WTC11 (cell line): ENCODE results near the gene BMS1. TPM values are rescaled to one million over a fixed set of nuclear protein-coding genes. Genes with fewer than 3 reads are reported as not detected.
A peak's percentile ranks its signal among the peaks of the same experiment; 100 is the strongest.

Experiments
- ATAC-seq: fragments of 200-7000 bp; cut with Tn5 transposase; 2 replicates; pipeline ENCODE4 v1.10.0; 2021; ENCODE audit warnings: mild to moderate bottlenecking, moderate library complexity
- CTCF ChIA-PET: fragments of 300-600 bp; sonication (Branson Sonifier 250); formaldehyde crosslinking; loops from one replicate; lab custom pipeline; 2021; ENCODE audit warnings: antibody characterized with exemption; lab: Charles Lee
- POLR2A ChIA-PET: fragments of 350-600 bp; sonication (Branson Sonifier 250); formaldehyde crosslinking; loops from one replicate; lab custom pipeline; 2021; ENCODE audit warnings: antibody characterized with exemption; lab: Charles Lee
- DNase-seq: peaks from one replicate; pipeline ENCODE4 v3.0.0; 2021; ENCODE audit warnings: low spot score
- H3K27ac Mint-ChIP-seq: 2 replicates; pipeline ENCODE4 v1.8.0; 2021; ENCODE audit warnings: mixed read lengths
- H3K27me3 Mint-ChIP-seq: 2 replicates; pipeline ENCODE4 v1.8.0; 2021; ENCODE audit warnings: low read depth, mild to moderate bottlenecking, moderate library complexity, mixed read lengths
- H3K36me3 Mint-ChIP-seq: 2 replicates; pipeline ENCODE4 v1.8.0; 2021; ENCODE audit warnings: mixed read lengths
- H3K4me1 Mint-ChIP-seq: 2 replicates; pipeline ENCODE4 v1.8.0; 2022; ENCODE audit warnings: mixed read lengths
- H3K4me3 Mint-ChIP-seq: 2 replicates; pipeline ENCODE4 v1.8.0; 2021; ENCODE audit warnings: mild to moderate bottlenecking, moderate library complexity, mixed read lengths
- H3K9me3 Mint-ChIP-seq: 2 replicates; pipeline ENCODE4 v1.8.0; 2021; ENCODE audit warnings: mixed read lengths
- ATF2 ChIP-seq: sonication (generic); formaldehyde crosslinking; IDR thresholded peaks from 2 replicates; pipeline ENCODE4 v1.8.1; 2022; ENCODE audit warnings: low read depth, missing genetic modification reagents, borderline replicate concordance
- E2F1 ChIP-seq: sonication (generic); formaldehyde crosslinking; IDR thresholded peaks from 2 replicates; pipeline ENCODE4 v1.8.0; 2022; ENCODE audit warnings: mild to moderate bottlenecking, missing genetic modification reagents
- ESRRA ChIP-seq: sonication (generic); formaldehyde crosslinking; IDR thresholded peaks from 2 replicates; pipeline ENCODE4 v1.8.1; 2022; ENCODE audit warnings: mild to moderate bottlenecking, missing genetic modification reagents, borderline replicate concordance
- FOXK1 ChIP-seq: sonication (generic); formaldehyde crosslinking; IDR thresholded peaks from 2 replicates; pipeline ENCODE4 v1.8.0; 2022; ENCODE audit warnings: mild to moderate bottlenecking, moderate library complexity, missing genetic modification reagents
- FOXP4 ChIP-seq: sonication (generic); formaldehyde crosslinking; IDR thresholded peaks from 2 replicates; pipeline ENCODE4 v1.8.0; 2022; ENCODE audit warnings: mild to moderate bottlenecking, missing genetic modification reagents
- GABPB1 ChIP-seq: sonication (generic); formaldehyde crosslinking; IDR thresholded peaks from 2 replicates; pipeline ENCODE4 v1.8.1; 2023; ENCODE audit warnings: mild to moderate bottlenecking, missing genetic modification reagents
- JAZF1 ChIP-seq: fragments of 250-450 bp; sonication (Bioruptor Pico); IDR thresholded peaks from 2 replicates; pipeline ENCODE4 v1.9.0; 2021; ENCODE audit warnings: moderate library complexity, mild to moderate bottlenecking, inconsistent platforms
- NR2C2 ChIP-seq: sonication (generic); formaldehyde crosslinking; IDR thresholded peaks from 2 replicates; pipeline ENCODE4 v1.8.0; 2022; ENCODE audit warnings: mild to moderate bottlenecking, missing genetic modification reagents
- SOX15 ChIP-seq: fragments of 250-450 bp; sonication (Bioruptor Pico); IDR thresholded peaks from 2 replicates; pipeline ENCODE4 v1.9.0; 2021; ENCODE audit warnings: mild to moderate bottlenecking
- STAT6 ChIP-seq: sonication (generic); formaldehyde crosslinking; conservative IDR thresholded peaks from 2 replicates; pipeline ENCODE4 v1.8.1; 2023; ENCODE audit warnings: mild to moderate bottlenecking, low read depth, missing genetic modification reagents, moderate library complexity
- TCF7 ChIP-seq: sonication (generic); formaldehyde crosslinking; IDR thresholded peaks from 2 replicates; pipeline ENCODE4 v1.8.0; 2022; ENCODE audit warnings: mild to moderate bottlenecking, low read depth, missing genetic modification reagents, moderate library complexity
- ZMAT4 ChIP-seq: fragments of 250-450 bp; sonication (Bioruptor Pico); IDR thresholded peaks from 2 replicates; pipeline ENCODE4 v1.9.0; 2021; ENCODE audit warnings: mild to moderate bottlenecking
- ZNF281 ChIP-seq: sonication (generic); formaldehyde crosslinking; IDR thresholded peaks from 2 replicates; pipeline ENCODE4 v1.8.0; 2023; ENCODE audit warnings: mild to moderate bottlenecking, missing genetic modification reagents
- ZNF423 ChIP-seq: fragments of 250-450 bp; sonication (Bioruptor Pico); IDR thresholded peaks from 2 replicates; pipeline ENCODE4 v2.1.2; 2022; ENCODE audit warnings: mild to moderate bottlenecking, moderate library complexity
- ZNF512 ChIP-seq: sonication (generic); formaldehyde crosslinking; IDR thresholded peaks from 2 replicates; pipeline ENCODE4 v1.8.1; 2022; ENCODE audit warnings: missing genetic modification reagents, borderline replicate concordance
- total RNA-seq: library from RNA; stranded (reverse); gene quantifications from 3 replicates; pipeline ENCODE4 v1.2.3, GENCODE V29; 2021

The BMS1 gene
- total RNA-seq, 1 experiment from 2014 or later = 37.7 TPM

- TF ChIP-seq ATF2 (CRISPR knock-in tag) = no peak
These were observed 13.4 kb upstream of the BMS1 start (continued) for GRCh38 chr10:42769173-42769572.

- Mint-ChIP-seq H3K27ac (no peak overlapping the region), H3K27me3 (peaks cover 34% of the 10 kb centered on the region), H3K4me3 (no peak overlapping the region), H3K9me3 (peaks cover 17% of the 10 kb centered on the region), H3K36me3 (no peaks in the 10 kb centered on the region; the same call in 1 of the 2 replicates), H3K4me1 (no peaks in the 10 kb centered on the region)
- TF ChIP-seq ZMAT4 (CRISPR knock-in tag) (no peak), E2F1 (no peak), FOXK1 (CRISPR knock-in tag) (no peak), JAZF1 (CRISPR knock-in tag) (no peak), NR2C2 (CRISPR knock-in tag) (no peak), ZNF512 (CRISPR knock-in tag) (no peak), ZNF281 (no peak), ZNF423 (CRISPR knock-in tag) (no peak), GABPB1 (no peak), ESRRA (no peak), SOX15 (CRISPR knock-in tag) (no peak), FOXP4 (CRISPR knock-in tag) (no peak), STAT6 (CRISPR knock-in tag) (no peak), TCF7 (no peak)
- DNase-seq = no peak
- ChIA-PET CTCF (interaction anchor here (2.2 kb wide), 1 partner anchor 16 kb away, joined by 8 read pairs; no protein-coding TSS in a partner anchor), POLR2A (no interaction called here)
- peak; percentile 58; the same call in 1 of the 2 replicates for ATAC-seq
These were observed 12.9 kb upstream of the BMS1 start for GRCh38 chr10:42769673-42770072.
